Activated CD4-positive, alpha-beta memory T cell treated with anti-CD3 and anti-CD28 coated beads for 36 hours (primary cell): ENCODE results near the gene LPCAT1. TPM values are rescaled to one million over a fixed set of nuclear protein-coding genes. Genes with fewer than 3 reads are reported as not detected.
A peak's percentile ranks its signal among the peaks of the same experiment; 100 is the strongest.

Experiments used
- CTCF ChIA-PET: fragments of 350-600 bp; sonication (Branson Sonifier 250); formaldehyde crosslinking; loops from one replicate; lab custom pipeline; 2021; ENCODE audit warnings: antibody characterized with exemption, inconsistent platforms; lab: Charles Lee
- POLR2A ChIA-PET: fragments of 350-600 bp; sonication (Branson Sonifier 250); formaldehyde crosslinking; loops from one replicate; lab custom pipeline; 2021; ENCODE audit warnings: antibody characterized with exemption; lab: Charles Lee
- DNase-seq: peaks from one replicate; pipeline ENCODE4 v3.0.0-alpha.2; 2020
- H3K27ac Mint-ChIP-seq: one replicate; pipeline ENCODE4 v1.8.0; 2021; ENCODE audit warnings: mixed read lengths
- H3K27me3 Mint-ChIP-seq: one replicate; pipeline ENCODE4 v1.8.0; 2021; ENCODE audit warnings: mixed read lengths
- H3K36me3 Mint-ChIP-seq: one replicate; pipeline ENCODE4 v1.8.0; 2021; ENCODE audit warnings: mixed read lengths
- H3K4me1 Mint-ChIP-seq: one replicate; pipeline ENCODE4 v1.8.0; 2021; ENCODE audit warnings: low read depth, mixed read lengths
- H3K4me3 Mint-ChIP-seq: one replicate; pipeline ENCODE4 v1.8.0; 2021; ENCODE audit warnings: mild to moderate bottlenecking, mixed read lengths
- H3K9me3 Mint-ChIP-seq: one replicate; pipeline ENCODE4 v1.8.0; 2021; ENCODE audit warnings: mixed read lengths
- intact Hi-C: fragments of 100-400 bp; cut with micrococcal nuclease; formaldehyde crosslinking; loops from one replicate; pipeline ENCODE4 v1.15.1; 2023
- total RNA-seq, 2 experiments: library from RNA; stranded (reverse); gene quantifications; one replicate each; pipeline ENCODE4 v1.2.3, GENCODE V29; 2021

The LPCAT1 gene
- total RNA-seq, 2 experiments from 2014 or later, result 48.4 to 51.4 TPM

DNA sequence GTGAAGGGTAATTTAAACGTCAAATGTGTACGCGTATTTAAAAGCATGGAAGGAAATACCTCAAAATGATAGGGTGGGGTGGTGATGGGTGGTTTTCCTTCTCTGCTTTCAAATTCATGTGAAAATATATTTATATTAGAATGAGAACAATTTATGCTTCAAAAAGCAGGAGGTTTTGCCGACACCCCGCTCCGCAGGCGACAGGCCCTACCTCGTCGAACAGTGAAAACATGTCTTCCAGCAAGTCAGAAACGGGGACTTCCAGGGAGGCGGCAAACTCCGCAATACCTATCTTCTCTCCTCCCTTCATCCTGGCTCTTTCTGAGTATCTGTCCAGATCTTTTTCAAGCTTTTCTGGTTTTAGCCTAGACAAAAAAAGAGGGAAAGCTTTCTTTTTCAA is 50.0 kb downstream of the LPCAT1 start:
- CTCF ChIA-PET, result interaction anchor here (1.3 kb wide), 1 partner anchor 172 kb away, joined by 4 read pairs; no protein-coding TSS in a partner anchor
- H3K27ac Mint-ChIP-seq, result no peak overlapping the region
- H3K4me3 Mint-ChIP-seq, result no peak overlapping the region
- no peak for DNase-seq
- no peaks in the 10 kb centered on the region for H3K27me3 Mint-ChIP-seq
- H3K4me1 Mint-ChIP-seq, result no peaks in the 10 kb centered on the region
- H3K36me3 Mint-ChIP-seq, result peaks cover 26% of the 10 kb centered on the region
- H3K9me3 Mint-ChIP-seq, result no peaks in the 10 kb centered on the region
- intact Hi-C loops, result no loop called here
- POLR2A ChIA-PET, result no interaction called here

DNA sequence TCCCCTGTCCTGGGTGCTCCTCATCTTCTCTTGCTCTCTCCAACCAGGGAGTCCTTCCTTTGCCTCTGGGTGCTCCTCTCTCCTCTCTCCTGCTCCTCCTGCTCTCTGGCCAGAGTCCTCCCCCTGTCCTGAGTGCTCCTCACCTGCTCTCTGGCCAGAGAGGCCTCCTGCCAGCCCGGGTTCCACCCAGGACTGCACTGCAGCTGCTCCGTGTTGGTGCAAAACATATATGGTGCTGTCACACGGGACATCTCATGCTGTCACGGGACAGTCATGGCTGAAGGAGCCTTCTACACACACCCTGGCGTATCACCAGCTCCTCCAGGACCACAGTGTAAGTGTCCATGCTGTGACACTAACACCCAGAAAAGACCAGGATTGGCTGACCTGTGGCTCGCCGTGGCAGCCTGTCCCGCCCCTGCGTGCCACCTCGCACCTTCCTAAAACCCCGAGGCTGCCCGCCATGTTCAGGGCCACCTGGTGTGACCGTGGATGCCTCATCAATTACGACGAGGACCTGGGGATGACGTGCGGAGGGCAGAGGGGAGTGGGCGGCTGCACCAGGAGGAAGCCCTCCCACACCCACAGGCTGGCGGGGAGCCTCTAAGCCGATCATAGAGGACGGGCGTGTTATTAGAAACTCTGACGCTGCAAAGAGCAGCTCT is 50.7 kb downstream of the LPCAT1 start:
- no peaks in the 10 kb centered on the region for H3K4me1 Mint-ChIP-seq
- H3K4me3 Mint-ChIP-seq, result no peak overlapping the region
- ChIA-PET POLR2A (no interaction called here), CTCF (no interaction called here)
- H3K27ac Mint-ChIP-seq, result no peak overlapping the region
- peaks cover 30% of the 10 kb centered on the region for H3K36me3 Mint-ChIP-seq
- no peak for DNase-seq
- intact Hi-C loops, result no loop called here
- no peaks in the 10 kb centered on the region for H3K27me3 Mint-ChIP-seq
- no peaks in the 10 kb centered on the region for H3K9me3 Mint-ChIP-seq

DNA sequence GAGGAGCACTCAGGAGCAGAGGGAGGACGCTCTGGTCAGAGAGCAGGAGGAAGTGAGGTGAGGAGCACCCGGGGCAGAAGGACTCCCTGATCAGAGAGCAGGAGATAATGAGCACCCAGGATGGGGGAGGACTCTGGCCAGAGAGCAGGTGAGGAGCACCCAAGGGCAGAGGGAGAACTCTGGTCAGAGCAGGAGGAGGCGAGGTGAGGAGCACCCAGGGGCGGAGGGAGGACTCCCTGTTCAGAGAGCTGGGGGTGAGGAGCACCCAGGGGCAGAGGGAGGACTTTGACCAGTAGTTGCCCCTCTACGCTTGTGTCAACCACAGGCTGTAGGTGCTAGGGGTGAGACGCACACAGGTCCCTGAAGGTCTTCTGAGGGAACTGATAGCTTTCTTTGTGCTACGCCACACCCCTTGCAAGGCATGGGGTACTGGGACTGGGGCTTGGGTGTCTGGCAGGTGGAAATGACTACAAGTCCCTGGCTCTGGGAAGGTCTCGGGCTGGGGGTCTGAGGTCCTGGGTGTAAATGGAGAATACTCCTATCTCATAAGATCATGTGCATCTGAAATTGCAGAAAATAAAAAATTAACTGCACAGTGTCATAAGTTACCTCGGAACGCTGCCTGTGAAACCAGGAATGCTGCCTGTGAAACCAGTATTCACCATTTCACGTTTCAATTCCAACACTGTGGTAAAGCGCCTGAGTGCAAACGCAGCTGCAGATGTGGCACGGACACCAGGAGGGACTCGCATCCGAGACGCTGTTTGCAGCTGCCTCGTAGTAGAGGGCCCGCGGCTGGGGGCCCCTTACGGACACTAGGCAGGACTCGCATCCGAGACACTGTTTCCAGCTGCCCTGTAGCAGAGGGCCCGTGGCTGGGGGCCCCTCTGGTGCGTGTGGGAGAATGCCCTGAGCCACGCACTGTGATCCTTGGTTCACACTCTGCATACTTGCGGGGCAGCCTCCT is 51.5 kb downstream of the LPCAT1 start:
- H3K27me3 Mint-ChIP-seq, result no peaks in the 10 kb centered on the region
- no peak overlapping the region for H3K27ac Mint-ChIP-seq
- peaks cover 31% of the 10 kb centered on the region for H3K36me3 Mint-ChIP-seq
- no peak for DNase-seq
- H3K9me3 Mint-ChIP-seq, result no peaks in the 10 kb centered on the region
- CTCF ChIA-PET, result interaction anchor here (0.6 kb wide), 1 partner anchor 176 kb away, joined by 3 read pairs; no protein-coding TSS in a partner anchor
- intact Hi-C loops, result no loop called here
- H3K4me3 Mint-ChIP-seq, result no peak overlapping the region
- H3K4me1 Mint-ChIP-seq, result no peaks in the 10 kb centered on the region
- POLR2A ChIA-PET, result no interaction called here

DNA sequence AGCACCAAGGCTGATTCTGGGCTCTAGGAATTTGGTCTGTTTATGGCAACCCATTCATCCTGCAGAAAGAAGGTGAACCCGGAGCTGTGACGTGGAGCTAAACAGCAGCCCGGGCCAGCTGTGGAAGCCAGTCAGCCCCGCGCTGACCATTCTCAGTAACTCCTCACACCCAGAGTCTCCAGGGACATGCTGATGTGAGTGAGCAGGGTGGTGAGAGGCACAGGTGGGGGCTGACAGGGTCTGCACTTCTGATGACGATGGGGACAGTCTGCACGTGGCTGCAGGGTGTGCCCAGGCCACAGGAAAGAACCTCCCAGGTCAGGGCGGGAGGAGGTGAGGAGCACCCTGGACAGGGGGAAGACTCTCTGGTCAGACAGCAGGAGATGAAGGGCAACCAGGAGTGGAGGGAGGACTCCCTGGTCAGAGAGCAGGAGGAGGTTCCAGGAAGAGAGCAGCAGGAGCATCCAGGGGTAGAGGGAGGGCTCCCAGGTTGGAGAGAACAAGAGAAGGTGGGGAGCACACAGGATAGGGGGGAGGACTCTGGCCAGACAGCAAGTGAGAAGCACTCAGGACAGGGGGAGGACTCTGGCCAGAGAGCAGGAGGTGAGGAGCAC is 52.4 kb downstream of the LPCAT1 start:
- Mint-ChIP-seq H3K9me3 (no peaks in the 10 kb centered on the region), H3K27me3 (no peaks in the 10 kb centered on the region), H3K36me3 (peaks cover 25% of the 10 kb centered on the region), H3K4me1 (no peaks in the 10 kb centered on the region), H3K4me3 (no peak overlapping the region), H3K27ac (no peak overlapping the region)
- no peak for DNase-seq
- ChIA-PET CTCF (no interaction called here), POLR2A (no interaction called here)
- intact Hi-C loops, result no loop called here

DNA sequence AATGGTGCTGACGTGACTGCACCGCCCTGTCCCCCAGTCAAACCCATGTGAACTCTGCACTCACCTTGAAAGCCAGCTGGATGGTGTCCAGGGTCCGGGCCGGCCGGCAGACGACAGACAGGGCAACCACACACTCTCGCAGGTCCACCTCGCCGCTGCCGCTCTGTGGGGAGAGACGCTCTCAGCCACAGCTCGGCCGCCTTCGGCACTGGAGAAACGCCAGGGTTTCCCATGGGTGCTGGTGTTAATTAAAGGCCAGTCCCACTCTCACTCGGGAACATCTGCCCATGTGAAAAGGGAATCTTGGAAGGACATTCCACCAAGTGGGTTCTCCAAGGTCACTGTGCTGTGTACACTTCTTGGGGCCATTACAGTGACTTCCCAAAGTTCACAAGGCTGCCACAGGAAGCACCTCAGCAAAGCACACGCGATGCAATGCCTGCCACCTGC is 53.0 kb downstream of the LPCAT1 start:
- no peak overlapping the region for H3K4me3 Mint-ChIP-seq
- H3K27ac Mint-ChIP-seq, result no peak overlapping the region
- no peaks in the 10 kb centered on the region for H3K4me1 Mint-ChIP-seq
- peaks cover 2% of the 10 kb centered on the region for H3K9me3 Mint-ChIP-seq
- POLR2A ChIA-PET, result interaction anchor here (0.7 kb wide), 1 partner anchor 199 kb away, joined by 3 read pairs; no protein-coding TSS in a partner anchor
- intact Hi-C loops, result no loop called here
- CTCF ChIA-PET, result interaction anchor here (1.1 to 1.7 kb wide), 2 partner anchors 9 to 175 kb away, joined by 3 to 4 read pairs; no protein-coding TSS in a partner anchor
- peaks cover 28% of the 10 kb centered on the region for H3K36me3 Mint-ChIP-seq
- no peaks in the 10 kb centered on the region for H3K27me3 Mint-ChIP-seq
- no peak for DNase-seq

DNA sequence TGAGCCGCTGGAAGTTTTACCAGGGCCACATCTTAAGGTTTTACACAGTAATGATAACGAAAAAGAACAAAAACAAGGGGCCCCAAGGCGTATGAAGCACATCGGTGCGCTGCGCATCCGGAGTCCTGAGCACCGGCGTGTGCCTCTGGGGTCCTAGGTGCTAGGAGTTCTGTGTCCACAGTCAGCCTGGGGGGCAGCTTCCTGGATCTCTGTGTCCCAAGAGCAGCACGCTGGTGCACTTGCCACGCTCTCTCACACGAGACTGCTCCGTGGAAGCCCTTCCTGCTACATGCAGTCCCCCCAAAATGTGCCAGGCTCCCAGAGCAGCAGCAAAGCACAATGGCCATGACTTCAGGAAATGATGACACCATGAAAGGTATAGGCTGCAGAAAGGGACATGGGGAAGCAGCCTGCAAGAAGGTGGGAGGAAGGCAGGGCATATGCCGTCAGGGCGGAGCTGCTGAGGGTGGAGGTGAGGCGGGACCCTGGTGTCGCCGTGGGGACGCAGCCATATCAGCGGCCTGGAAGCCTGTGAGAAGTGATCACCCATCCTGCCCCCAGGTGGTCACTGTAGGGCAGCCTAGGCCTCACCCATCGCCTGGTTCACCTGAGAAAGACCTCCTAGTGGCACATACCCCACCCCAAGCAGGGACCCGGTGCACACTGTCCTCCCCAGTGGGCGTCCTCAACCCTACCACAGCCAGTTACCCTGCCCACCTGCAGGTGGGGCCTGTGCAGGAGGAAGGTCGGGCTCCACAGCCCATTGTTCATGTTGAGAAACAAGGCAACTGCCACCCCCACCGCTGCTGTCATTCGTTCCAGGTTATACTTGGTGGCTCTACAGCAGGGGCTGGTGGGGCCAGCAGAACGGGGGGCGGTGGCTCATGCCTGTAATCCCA is 54.9 kb downstream of the LPCAT1 start:
- Mint-ChIP-seq H3K4me3 (no peak overlapping the region), H3K27ac (no peak overlapping the region), H3K36me3 (peaks cover 35% of the 10 kb centered on the region), H3K27me3 (no peaks in the 10 kb centered on the region), H3K9me3 (peaks cover 15% of the 10 kb centered on the region), H3K4me1 (no peaks in the 10 kb centered on the region)
- ChIA-PET CTCF (interaction anchor here (0.6 to 1.7 kb wide), 3 partner anchors 11 to 299 kb away, joined by 3 to 4 read pairs (median 3); no protein-coding TSS in a partner anchor), POLR2A (no interaction called here)
- intact Hi-C loops, result loop anchor here (5.0 kb wide), 1 partner anchor 302 kb away; no protein-coding TSS in a partner anchor
- no peak for DNase-seq

DNA sequence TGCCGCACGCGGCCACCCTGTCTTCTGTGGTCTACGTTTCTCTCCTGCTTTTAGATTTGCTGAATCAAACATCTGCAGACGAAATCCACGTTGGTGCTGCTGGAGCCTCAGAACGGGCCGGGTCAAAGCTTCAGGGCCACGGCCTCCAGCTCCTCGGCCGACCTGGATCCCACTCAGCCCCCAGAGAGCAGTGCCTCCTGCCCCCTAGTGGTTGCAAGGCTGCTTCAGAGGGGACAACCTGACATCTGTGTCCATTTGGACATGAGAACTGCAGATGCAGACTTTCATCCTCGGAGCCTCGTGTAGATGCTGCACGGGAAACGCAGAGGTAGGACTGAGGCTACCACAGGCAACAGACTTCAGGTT is 55.5 kb downstream of the LPCAT1 start:
- POLR2A ChIA-PET, result no interaction called here
- H3K36me3 Mint-ChIP-seq, result peaks cover 38% of the 10 kb centered on the region
- H3K27ac Mint-ChIP-seq, result no peak overlapping the region
- no peaks in the 10 kb centered on the region for H3K4me1 Mint-ChIP-seq
- no peaks in the 10 kb centered on the region for H3K27me3 Mint-ChIP-seq
- intact Hi-C loops, result loop anchor here (5.0 kb wide), 1 partner anchor 301 kb away; no protein-coding TSS in a partner anchor
- peaks cover 15% of the 10 kb centered on the region for H3K9me3 Mint-ChIP-seq
- CTCF ChIA-PET, result no interaction called here
- peak; percentile 24 for DNase-seq
- H3K4me3 Mint-ChIP-seq, result no peak overlapping the region

DNA sequence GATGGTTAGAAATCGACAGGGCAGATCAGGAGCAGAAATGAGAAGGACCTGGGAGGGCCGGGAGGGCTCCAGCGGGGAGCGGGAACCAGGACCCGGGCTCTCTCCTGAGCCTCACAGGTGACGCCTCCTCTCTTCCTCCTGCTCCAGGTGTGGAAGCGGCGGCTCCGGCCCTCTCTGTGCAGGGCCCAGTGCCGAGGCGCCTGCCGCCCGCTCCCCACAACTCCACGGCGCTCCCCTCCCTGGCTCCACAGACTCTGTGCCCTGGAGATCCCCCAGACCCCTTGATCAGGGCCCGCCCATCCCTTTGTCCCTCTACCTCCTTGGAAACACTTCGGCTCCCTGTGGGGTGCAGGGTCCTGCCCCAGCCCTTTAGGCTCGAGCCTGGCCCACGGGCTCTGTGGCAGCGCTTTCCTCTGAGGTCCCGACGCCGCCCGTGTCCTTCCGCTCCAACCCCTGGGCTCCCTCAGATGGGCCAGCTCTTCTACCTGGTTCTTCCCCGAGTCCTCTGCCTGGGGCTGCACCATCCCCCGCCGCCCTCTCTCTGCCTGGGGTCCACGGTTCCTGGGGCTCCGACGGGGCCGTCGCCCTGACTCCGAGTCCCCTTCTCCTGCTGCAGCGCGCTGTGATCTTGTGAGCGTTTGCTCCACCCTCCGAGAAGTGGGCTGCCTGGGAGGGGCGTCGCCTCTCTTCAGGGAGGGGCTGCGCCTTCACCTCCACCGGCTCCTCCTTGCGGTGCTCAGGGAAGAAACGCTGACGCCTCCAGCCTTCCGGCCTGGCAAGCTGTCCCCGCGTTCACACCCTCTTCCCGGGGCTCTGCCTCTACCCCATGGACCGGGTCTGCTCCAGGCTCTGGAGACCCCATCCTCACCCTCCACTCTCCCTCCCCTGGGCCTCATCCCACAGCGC is 56.2 kb downstream of the LPCAT1 start:
- H3K4me3 Mint-ChIP-seq, result no peak overlapping the region
- intact Hi-C loops, result loop anchor here (5.0 kb wide), 1 partner anchor 300 kb away; no protein-coding TSS in a partner anchor
- no peak overlapping the region for H3K27ac Mint-ChIP-seq
- peaks cover 15% of the 10 kb centered on the region for H3K9me3 Mint-ChIP-seq
- no peak for DNase-seq
- H3K36me3 Mint-ChIP-seq, result peaks cover 33% of the 10 kb centered on the region
- H3K4me1 Mint-ChIP-seq, result no peaks in the 10 kb centered on the region
- no peaks in the 10 kb centered on the region for H3K27me3 Mint-ChIP-seq
- CTCF ChIA-PET, result no interaction called here
- POLR2A ChIA-PET, result no interaction called here

DNA sequence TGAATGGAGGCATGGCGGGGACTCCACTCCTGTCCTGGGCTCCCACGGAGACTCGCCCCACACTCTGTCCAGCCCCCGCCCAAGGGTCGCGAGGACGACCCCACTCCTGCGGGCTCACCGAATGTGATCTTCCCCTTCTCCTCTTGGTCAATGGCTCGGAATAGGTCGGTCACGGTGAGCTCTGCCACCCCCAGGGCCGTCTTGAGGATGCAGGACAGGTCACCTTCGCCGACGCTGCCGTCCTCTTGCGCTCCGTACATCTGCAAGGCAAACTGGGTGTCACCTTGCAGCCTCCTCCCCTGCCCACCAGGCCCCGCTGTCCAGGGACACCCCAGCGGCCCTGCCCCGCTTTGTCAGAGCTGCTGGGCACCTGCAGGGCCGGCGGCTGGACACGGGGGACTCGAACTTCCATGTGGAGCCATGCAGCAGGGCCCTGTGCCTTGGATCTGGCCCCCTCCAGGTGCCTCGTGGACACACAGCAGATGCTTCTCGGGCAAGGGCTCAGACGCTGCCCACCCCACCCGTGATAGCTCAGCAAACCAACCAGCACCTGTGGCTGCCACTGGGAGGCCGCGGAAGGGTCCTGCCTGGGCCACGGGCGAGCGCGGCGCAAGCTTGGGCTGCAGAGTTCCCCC is 57.0 kb downstream of the LPCAT1 start:
- H3K27ac Mint-ChIP-seq, result no peak overlapping the region
- no peak overlapping the region for H3K4me3 Mint-ChIP-seq
- POLR2A ChIA-PET, result no interaction called here
- H3K36me3 Mint-ChIP-seq, result peaks cover 31% of the 10 kb centered on the region
- H3K9me3 Mint-ChIP-seq, result peaks cover 15% of the 10 kb centered on the region
- no peaks in the 10 kb centered on the region for H3K4me1 Mint-ChIP-seq
- CTCF ChIA-PET, result no interaction called here
- intact Hi-C loops, result loop anchor here (5.0 kb wide), 1 partner anchor 299 kb away; no protein-coding TSS in a partner anchor
- no peaks in the 10 kb centered on the region for H3K27me3 Mint-ChIP-seq
- DNase-seq, result no peak

DNA sequence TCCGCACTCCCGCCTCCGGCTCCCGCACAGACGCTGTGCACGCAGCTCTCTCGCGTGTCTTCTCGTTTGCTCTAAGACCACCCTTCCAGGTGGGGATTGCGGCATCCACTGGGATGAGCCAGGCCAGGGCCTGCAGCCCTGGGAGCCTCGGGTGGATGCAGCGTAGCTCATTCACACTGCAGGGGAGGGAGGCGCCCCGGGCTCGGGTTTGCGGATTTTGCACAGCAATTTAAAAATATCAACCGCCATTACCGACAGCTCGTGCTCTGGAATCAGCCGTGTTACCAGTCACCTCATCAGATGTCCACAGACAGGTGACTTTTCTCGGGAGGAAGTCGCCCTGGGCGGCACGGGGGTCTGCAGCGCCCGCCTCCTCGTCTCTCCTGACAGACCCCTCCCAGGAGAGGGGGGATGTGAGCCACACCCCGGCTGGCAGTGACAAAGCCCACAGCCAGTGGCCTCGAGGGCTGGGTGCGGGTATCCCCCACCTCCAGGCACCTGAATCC is 57.7 kb downstream of the LPCAT1 start:
- CTCF ChIA-PET, result no interaction called here
- Mint-ChIP-seq H3K4me1 (no peaks in the 10 kb centered on the region), H3K4me3 (no peak overlapping the region), H3K36me3 (peaks cover 31% of the 10 kb centered on the region), H3K9me3 (peaks cover 15% of the 10 kb centered on the region), H3K27me3 (no peaks in the 10 kb centered on the region), H3K27ac (no peak overlapping the region)
- intact Hi-C loops, result loop anchor here (5.0 kb wide), 1 partner anchor 299 kb away; no protein-coding TSS in a partner anchor
- DNase-seq, result no peak
- POLR2A ChIA-PET, result no interaction called here
